Measurements from ENCODE around the gene ZNF398. TPM values are rescaled to one million over a fixed set of nuclear protein-coding genes. Genes with fewer than 3 reads are reported as not detected.
A peak's percentile ranks its signal among the peaks of the same experiment; 100 is the strongest.

The ZNF398 gene, protein sequence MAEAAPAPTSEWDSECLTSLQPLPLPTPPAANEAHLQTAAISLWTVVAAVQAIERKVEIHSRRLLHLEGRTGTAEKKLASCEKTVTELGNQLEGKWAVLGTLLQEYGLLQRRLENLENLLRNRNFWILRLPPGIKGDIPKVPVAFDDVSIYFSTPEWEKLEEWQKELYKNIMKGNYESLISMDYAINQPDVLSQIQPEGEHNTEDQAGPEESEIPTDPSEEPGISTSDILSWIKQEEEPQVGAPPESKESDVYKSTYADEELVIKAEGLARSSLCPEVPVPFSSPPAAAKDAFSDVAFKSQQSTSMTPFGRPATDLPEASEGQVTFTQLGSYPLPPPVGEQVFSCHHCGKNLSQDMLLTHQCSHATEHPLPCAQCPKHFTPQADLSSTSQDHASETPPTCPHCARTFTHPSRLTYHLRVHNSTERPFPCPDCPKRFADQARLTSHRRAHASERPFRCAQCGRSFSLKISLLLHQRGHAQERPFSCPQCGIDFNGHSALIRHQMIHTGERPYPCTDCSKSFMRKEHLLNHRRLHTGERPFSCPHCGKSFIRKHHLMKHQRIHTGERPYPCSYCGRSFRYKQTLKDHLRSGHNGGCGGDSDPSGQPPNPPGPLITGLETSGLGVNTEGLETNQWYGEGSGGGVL
- total RNA-seq (2011; cell fraction: chromatin; rRNA removed; ENCODE audit: low replicate concordance): 26.1 and 33.2 TPM in 2 replicates
- total RNA-seq (2011; cell fraction: nucleolus; rRNA removed): 19.9 and 24.3 TPM in 2 replicates
- 23.0 and 28.4 TPM in 2 replicates for total RNA-seq (2011; cell fraction: nucleoplasm; rRNA removed)
- total RNA-seq (2014; rRNA removed) (10.4 and 15.0 TPM in 2 replicates), total RNA-seq (2014; rRNA removed; fragmentation: Illumina TruSeq; extraction: Trizol) (10.8 and 12.3 TPM in 2 replicates), total RNA-seq (2015; rRNA removed; fragmentation: Illumina TruSeq; extraction: Trizol) (14.3 and 14.7 TPM in 2 replicates), total RNA-seq (2021) (17.1 and 18.6 TPM in 2 replicates), polyA plus RNA-seq (2011; rRNA removed) (8.2 and 14.7 TPM in 2 replicates), polyA plus RNA-seq (2014; fragmentation: Illumina TruSeq; extraction: Trizol) (10.8 and 10.9 TPM in 2 replicates), polyA plus RNA-seq (2014; fragmentation: Nextera tagmentation; extraction: Ambion mirVana) (1 to 10 TPM; 4.0 to 4.4 TPM), polyA plus RNA-seq (2014; rRNA removed) (8.2 and 8.8 TPM in 2 replicates), polyA minus RNA-seq (2011; rRNA and poly(A)+ RNA removed) (19.2 and 27.6 TPM in 2 replicates), Bru-seq, nascent RNA (percentile 78 among the genes with signal in this experiment), BruChase-seq, experiment 1, labeled RNA remaining after a 2-hour chase (percentile 76 among the genes with signal in this experiment), BruChase-seq, experiment 2, labeled RNA remaining after a 6-hour chase (percentile 74 among the genes with signal in this experiment)
- polyA plus RNA-seq (2011; cell fraction: cytosol; rRNA removed): 11.3 and 15.9 TPM in 2 replicates
- 16.7 and 19.8 TPM in 2 replicates for polyA plus RNA-seq (2011; cell fraction: nucleus; rRNA removed)
- 9.9 and 10.0 TPM in 2 replicates for polyA plus RNA-seq (2012)
- 13.0 and 15.8 TPM in 2 replicates for polyA minus RNA-seq (2011; cell fraction: cytosol; rRNA and poly(A)+ RNA removed)
- polyA minus RNA-seq (2011; cell fraction: nucleus; rRNA and poly(A)+ RNA removed): 17.2 and 25.7 TPM in 2 replicates
- long read RNA-seq, experiment 1, full-length matches to known transcripts: 23 of 88 reads
- long read RNA-seq, experiment 1, partial matches to known transcripts: 50 of 88 reads
- long read RNA-seq, experiment 1, other reads (novel, unspliced or antisense): 15 of 88 reads
- long read RNA-seq, experiment 2, transcript ZNF398-202 (6 exons, 2,860 nt): major isoform, 14 of 29 reads
- long read RNA-seq, experiment 2, partial matches to known transcripts: 14 of 29 reads
- long read RNA-seq, experiment 2, other reads (novel, unspliced or antisense): 1 of 29 reads
- long read RNA-seq, experiment 3, partial matches to known transcripts: 0 of 4 reads
- long read RNA-seq, experiment 3, other reads (novel, unspliced or antisense): 2 of 4 reads

DNA sequence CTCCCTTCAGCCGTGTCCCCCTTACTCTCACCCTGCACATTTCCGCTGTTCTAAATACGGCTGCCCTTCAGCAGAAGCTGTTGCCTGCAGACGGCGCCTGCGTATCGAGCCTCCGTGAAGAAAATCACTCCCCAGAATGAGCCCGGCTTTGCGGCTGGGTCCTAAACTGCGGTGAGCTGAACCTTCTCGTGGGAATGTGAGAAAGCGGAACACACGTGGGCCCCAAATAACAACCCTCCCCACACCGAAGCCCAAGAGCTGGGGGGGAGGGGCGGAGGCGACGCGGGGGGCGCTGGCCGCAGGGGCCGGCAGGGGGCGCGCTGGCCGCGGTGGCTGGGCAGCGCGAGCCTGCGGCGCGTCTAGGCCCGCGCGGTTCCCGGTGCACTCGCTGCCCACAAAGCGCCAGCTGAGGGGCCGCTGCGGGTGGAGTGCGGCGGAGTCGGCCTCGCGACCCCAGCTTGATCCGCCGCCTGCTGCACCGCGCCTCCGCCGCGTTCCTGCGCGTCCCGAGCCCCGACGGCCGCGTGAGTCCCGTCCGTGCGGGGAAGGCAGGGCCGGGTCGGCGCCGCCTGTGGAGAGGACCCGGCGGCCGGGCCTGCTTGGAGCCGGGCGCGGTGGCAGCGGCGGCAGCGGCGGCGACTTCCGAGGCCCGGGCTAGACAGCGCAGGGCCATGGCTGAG lies at the start of gene ZNF398:
ZNF398 (plus strand) TSS at position 382 of the 680 bp plus-strand sequence; CDS start at position 672, 290 bp downstream.
- H3K27ac ChIP-seq (ENCODE audit: extremely low read depth, low read depth, low read length): peak within 1 kb of the TSS; percentile 82
- no peak for FAIRE-seq
- no TSS peak for BruUV-seq (replicated peaks)
- peak within 1 kb of the TSS; percentile 79 to 94 for H3K9ac ChIP-seq (ENCODE audit: insufficient read depth in 1 of 2, low read depth in 2 of 2, low read length in 2 of 2)
- peaks cover 16 to 40% of the 10 kb centered on the region in 2 experiments; a peak in 3 of 5 replicates for H3K4me1 ChIP-seq (replicated peaks in 1 of 2; ENCODE audit: control insufficient read depth in 2 of 2, insufficient read depth in 2 of 2, low read length in 2 of 2)
- intact Hi-C loops (cut with micrococcal nuclease): loop anchor here (1.0 to 5.0 kb wide), 2 partner anchors 21 to 160 kb away; partner anchors contain the start of gene ZNF425
- peaks cover 13% of the 10 kb centered on the region; the same call in 2 of the 3 replicates for H3K36me3 ChIP-seq (ENCODE audit: control insufficient read depth, insufficient read depth, low read length)
- 0 out of 2 replicates have a peak, but pooled peaks cover 4% of the 10 kb centered on the region for H4K20me1 ChIP-seq (replicated peaks; ENCODE audit: control insufficient read depth, insufficient read depth, low read length)
- H2AFZ ChIP-seq (ENCODE audit: low read depth, low read length): peak within 1 kb of the TSS; percentile 98
- H3K9me3 ChIP-seq (replicated peaks; ENCODE audit: control insufficient read depth, insufficient read depth, low read depth, low read length): no peaks in the 10 kb centered on the region
- 5% methylated on average over 41 of the region's 79 CpGs for WGBS (ENCODE audit: insufficient coverage, low coverage, missing lambda C conversion rate)
- in situ Hi-C loops (cut with MboI): no loop called here
- peaks cover 56% of the 10 kb centered on the region for H3K79me2 ChIP-seq (ENCODE audit: control insufficient read depth, insufficient read depth, low read length)
- POLR2A ChIA-PET: interaction anchor here (0.6 to 3.4 kb wide), 13 partner anchors 12 to 280 kb away, joined by 3 to 34 read pairs (median 4); partner anchors contain the start of genes ZNF282 and ZNF425
- H3K27me3 ChIP-seq (ENCODE audit: control insufficient read depth in 2 of 2, insufficient read depth in 2 of 2, low read length in 2 of 2): no peaks in the 10 kb centered on the region
- peak; percentile 81 for ATAC-seq
- peak; percentile 93 to 97 (median 97) for DNase-seq (ENCODE audit: extremely low read depth in 1 of 4, low spot score in 3 of 4)
- peak within 1 kb of the TSS; percentile 82 for H3K4me2 ChIP-seq (ENCODE audit: insufficient read depth, low read length)
- CTCF ChIA-PET (ENCODE audit: low intra/inter-chr PET ratio): interaction anchor here (0.6 to 3.0 kb wide), 6 partner anchors 19 to 1829 kb away, joined by 3 to 23 read pairs (median 4); partner anchors contain the start of genes ZNF425 and ZNF786
- H3K9me1 ChIP-seq (ENCODE audit: control insufficient read depth, insufficient read depth, low read length): no peaks in the 10 kb centered on the region
- peak within 1 kb of the TSS; percentile 88 for H3K4me3 ChIP-seq
- TF ChIP-seq NFIC (IDR thresholded peaks at IDR 0.05): peak; percentile 61
- no peak; the same call in none of the 2 replicates for TF ChIP-seq ZNF121 (CRISPR knock-in tag; conservative IDR thresholded peaks at IDR 0.05)
- TF ChIP-seq, protein P1, sequence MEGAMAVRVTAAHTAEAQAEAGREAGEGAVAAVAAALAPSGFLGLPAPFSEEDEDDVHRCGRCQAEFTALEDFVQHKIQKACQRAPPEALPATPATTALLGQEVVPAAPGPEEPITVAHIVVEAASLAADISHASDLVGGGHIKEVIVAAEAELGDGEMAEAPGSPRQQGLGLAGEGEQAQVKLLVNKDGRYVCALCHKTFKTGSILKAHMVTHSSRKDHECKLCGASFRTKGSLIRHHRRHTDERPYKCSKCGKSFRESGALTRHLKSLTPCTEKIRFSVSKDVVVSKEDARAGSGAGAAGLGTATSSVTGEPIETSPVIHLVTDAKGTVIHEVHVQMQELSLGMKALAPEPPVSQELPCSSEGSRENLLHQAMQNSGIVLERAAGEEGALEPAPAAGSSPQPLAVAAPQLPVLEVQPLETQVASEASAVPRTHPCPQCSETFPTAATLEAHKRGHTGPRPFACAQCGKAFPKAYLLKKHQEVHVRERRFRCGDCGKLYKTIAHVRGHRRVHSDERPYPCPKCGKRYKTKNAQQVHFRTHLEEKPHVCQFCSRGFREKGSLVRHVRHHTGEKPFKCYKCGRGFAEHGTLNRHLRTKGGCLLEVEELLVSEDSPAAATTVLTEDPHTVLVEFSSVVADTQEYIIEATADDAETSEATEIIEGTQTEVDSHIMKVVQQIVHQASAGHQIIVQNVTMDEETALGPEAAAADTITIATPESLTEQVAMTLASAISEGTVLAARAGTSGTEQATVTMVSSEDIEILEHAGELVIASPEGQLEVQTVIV (CRISPR knock-in tag; IDR thresholded peaks at IDR 0.05; ENCODE audit: borderline replicate concordance): no peak
- TF ChIP-seq ZFP91 (CRISPR knock-in tag; IDR thresholded peaks at IDR 0.05): no peak
- no peak for TF ChIP-seq ILK (tag; IDR thresholded peaks at IDR 0.05; ENCODE audit: borderline replicate concordance, low read depth)
- no peak for TF ChIP-seq NR4A1 (CRISPR knock-in tag; IDR thresholded peaks at IDR 0.05)
- TF ChIP-seq NR4A1 (tag; IDR thresholded peaks at IDR 0.05): peak; percentile 59; the same call in 1 of the 2 replicates
- no peak for TF ChIP-seq ZZZ3 (IDR thresholded peaks at IDR 0.05)

All from K562 (cell line).